GM19025 (cell line): ENCODE results near the gene AFG1L.
"Not testable (repeated sequence)": the region's sequence is repeated elsewhere in the genome, so short reads cannot be mapped to it uniquely, and the experiment has no call there.

Experiments used
- ATAC-seq: cut with Tn5 transposase; IDR thresholded peaks from one replicate; pipeline ENCODE4 v1.9.1; 2021; ENCODE audit warnings: mild to moderate bottlenecking, low read depth, moderate library complexity; ENCODE audit not compliant: unreplicated experiment

AFG1L gene

GRCh38 chr6:108497883-108498282, 203.0 kb downstream of the AFG1L start:
- no peak for ATAC-seq

- no peak for ATAC-seq
Measured at GRCh38 chr6:108501559-108501958, 206.7 kb downstream of the AFG1L start.

GRCh38 chr6:108502832-108503231, 208.0 kb downstream of the AFG1L start:
- ATAC-seq, result no peak

- ATAC-seq, result no peak
Measured at GRCh38 chr6:108507316-108507715, 212.5 kb downstream of the AFG1L start.

- ATAC-seq, result no peak
Measured at GRCh38 chr6:108510461-108511319, 215.8 kb downstream of the AFG1L start.

GRCh38 chr6:108518714-108519576, 224.1 kb downstream of the AFG1L start:
- no peak for ATAC-seq

- no peak for ATAC-seq
Measured at GRCh38 chr6:108521616-108522107, 226.8 kb downstream of the AFG1L start.

- ATAC-seq, result no peak
Measured at GRCh38 chr6:108523697-108524096, 228.8 kb downstream of the AFG1L start.

- ATAC-seq, result no peak
Measured at GRCh38 chr6:108524528-108525248, 229.8 kb downstream of the AFG1L start.

GRCh38 chr6:108526739-108527174, 231.9 kb downstream of the AFG1L start:
- ATAC-seq, result no peak

- ATAC-seq, result no peak
Measured at GRCh38 chr6:108528878-108529277, 234.0 kb downstream of the AFG1L start.

GRCh38 chr6:108531332-108531731, 236.5 kb downstream of the AFG1L start:
- ATAC-seq, result no peak

GRCh38 chr6:108535114-108535742, 240.4 kb downstream of the AFG1L start:
- no peak for ATAC-seq

GRCh38 chr6:108535920-108536535, 241.2 kb downstream of the AFG1L start:
- not testable (repeated sequence) for ATAC-seq

- peak; percentile 74 for ATAC-seq
Measured at GRCh38 chr6:108541843-108542759, 247.2 kb downstream of the AFG1L start.

GRCh38 chr6:108543175-108543940, 248.5 kb downstream of the AFG1L start:
- ATAC-seq, result no peak

GRCh38 chr6:108544606-108545005, 249.8 kb downstream of the AFG1L start:
- no peak for ATAC-seq
